OCI-LY1 (cell line): ENCODE results near the gene APOBEC2.

Experiments used
- H2AFZ ChIP-seq: fragments of 200-600 bp; sonication (generic), shearing (Covaris generic); 2 replicates; pipeline ENCODE4 v1.6.0; 2014; ENCODE audit warnings: antibody characterized with exemption, mild to moderate bottlenecking, low read length
- H3F3A ChIP-seq: fragments of 200-600 bp; sonication (generic), shearing (Covaris generic); 2 replicates; pipeline ENCODE4 v1.6.0; 2014; ENCODE audit warnings: mild to moderate bottlenecking, antibody characterized with exemption, low read length, moderate library complexity; ENCODE audit not compliant: insufficient read depth
- H3K27ac ChIP-seq: fragments of 200-600 bp; sonication (generic); 2 replicates; pipeline ENCODE4 v1.5.1; 2014; ENCODE audit warnings: low read length, mixed run types, mild to moderate bottlenecking, low read depth; ENCODE audit not compliant: poor library complexity, severe bottlenecking
- H3K27me3 ChIP-seq: fragments of 200-600 bp; sonication (generic); 2 replicates; pipeline ENCODE4 v1.6.0; 2014; ENCODE audit warnings: antibody characterized with exemption, mild to moderate bottlenecking, low read length, moderate library complexity; ENCODE audit not compliant: insufficient read depth
- H3K36me3 ChIP-seq: fragments of 200-600 bp; sonication (generic); 2 replicates; pipeline ENCODE4 v1.6.1; 2014; ENCODE audit warnings: mild to moderate bottlenecking, antibody characterized with exemption, low read length, moderate library complexity, mixed read lengths; ENCODE audit not compliant: insufficient read depth
- H3K4me1 ChIP-seq: fragments of 200-600 bp; sonication (generic); 2 replicates; pipeline ENCODE4 v1.5.1; 2014; ENCODE audit warnings: mild to moderate bottlenecking, low read length, moderate library complexity; ENCODE audit not compliant: insufficient read depth, severe bottlenecking
- H3K4me2 ChIP-seq: fragments of 200-600 bp; sonication (generic), shearing (Covaris generic); 2 replicates; pipeline ENCODE4 v1.6.1; 2014; ENCODE audit warnings: low read length
- H3K4me3 ChIP-seq: fragments of 200-600 bp; sonication (generic); 2 replicates; pipeline ENCODE4 v1.5.1; 2014; ENCODE audit warnings: low read length, low read depth, mild to moderate bottlenecking, mixed read lengths; ENCODE audit not compliant: poor library complexity, severe bottlenecking
- H3K79me2 ChIP-seq: fragments of 200-600 bp; shearing (Covaris generic); 2 replicates; pipeline ENCODE4 v1.6.1; 2016; ENCODE audit warnings: mixed run types, low read length, mixed read lengths; ENCODE audit not compliant: insufficient read depth
- H3K9ac ChIP-seq: fragments of 200-600 bp; sonication (generic), shearing (Covaris generic); 2 replicates; pipeline ENCODE4 v1.6.1; 2014; ENCODE audit warnings: mild to moderate bottlenecking, low read length, mixed read lengths
- H3K9me2 ChIP-seq: fragments of 200-600 bp; sonication (generic), shearing (Covaris generic); 2 replicates; pipeline ENCODE4 v1.6.1; 2014; ENCODE audit warnings: low read depth, mild to moderate bottlenecking, low read length, mixed read lengths
- H3K9me3 ChIP-seq: fragments of 200-600 bp; shearing (Covaris generic); 2 replicates; pipeline ENCODE4 v1.6.1; 2014; ENCODE audit warnings: low read length, mixed read lengths
- H4K20me1 ChIP-seq: fragments of 200-600 bp; sonication (generic), shearing (Covaris generic); 2 replicates; pipeline ENCODE4 v1.6.0; 2016; ENCODE audit warnings: mild to moderate bottlenecking, low read length; ENCODE audit not compliant: insufficient read depth
- CTCF ChIP-seq: fragments of 200-600 bp; sonication (generic), shearing (Covaris generic); IDR thresholded peaks from 2 replicates; pipeline ENCODE4 v1.5.1; 2017; ENCODE audit warnings: mild to moderate bottlenecking, antibody characterized with exemption, low read length, moderate library complexity, mixed read lengths
- EZH2 ChIP-seq: fragments of 200-600 bp; sonication (generic), shearing (Covaris generic); IDR thresholded peaks from 2 replicates; pipeline ENCODE4 v1.8.0; 2017; ENCODE audit warnings: borderline replicate concordance, mixed run types, mild to moderate bottlenecking, antibody characterized with exemption, low read length, moderate library complexity, mixed read lengths

Gene APOBEC2

DNA sequence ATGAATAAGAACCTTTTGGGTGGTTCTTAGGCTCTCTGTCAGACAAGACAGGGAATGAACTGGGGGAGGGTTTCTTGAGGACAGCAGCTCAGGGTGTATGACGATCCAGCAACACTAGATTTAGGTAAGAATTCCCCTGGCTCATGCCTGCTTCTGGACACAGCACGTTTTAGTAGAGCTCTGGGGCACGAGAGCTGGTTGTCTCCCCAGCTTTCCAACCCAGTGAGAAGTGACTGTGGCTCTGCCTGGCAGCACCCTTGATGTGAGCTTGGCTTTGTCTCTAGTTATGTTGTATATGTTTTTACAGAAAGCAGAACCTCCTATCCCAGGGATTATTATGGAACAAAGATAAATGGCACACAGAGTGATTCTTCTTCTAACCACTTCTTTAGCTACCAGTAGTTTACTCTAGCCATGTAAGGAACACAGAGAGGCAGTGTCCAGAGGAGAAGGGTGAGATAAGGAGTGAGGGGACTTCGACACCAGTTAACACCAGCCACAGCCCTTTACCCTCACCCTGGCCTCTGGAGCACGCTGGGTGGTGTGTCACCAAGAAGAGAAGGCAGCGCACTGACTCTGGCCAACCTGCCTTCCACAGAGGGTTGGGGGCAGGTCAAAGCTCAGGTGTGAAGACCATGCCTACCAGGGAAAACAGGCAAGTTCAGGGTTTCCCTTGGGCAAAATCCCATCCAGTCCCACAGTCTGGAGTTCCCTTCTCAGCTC is 3.9 kb downstream of the APOBEC2 start:
- no peaks in the 10 kb centered on the region for H3K9me3 ChIP-seq
- no peak overlapping the region for H2AFZ ChIP-seq
- no peak for TF ChIP-seq EZH2
- no peak for TF ChIP-seq CTCF
- H3K9ac ChIP-seq, result no peak overlapping the region
- peaks cover 20% of the 10 kb centered on the region for H3K4me1 ChIP-seq
- no peak overlapping the region for H3K4me3 ChIP-seq
- no peaks in the 10 kb centered on the region for H3F3A ChIP-seq
- no peaks in the 10 kb centered on the region for H4K20me1 ChIP-seq
- no peak overlapping the region for H3K4me2 ChIP-seq
- no peaks in the 10 kb centered on the region for H3K79me2 ChIP-seq
- peaks cover 5% of the 10 kb centered on the region; the same call in 1 of the 2 replicates for H3K36me3 ChIP-seq
- H3K27me3 ChIP-seq, result no peaks in the 10 kb centered on the region
- H3K9me2 ChIP-seq, result no peaks in the 10 kb centered on the region
- no peak overlapping the region for H3K27ac ChIP-seq

GRCh38 chr6:41058783-41059181 is 5.8 kb downstream of the APOBEC2 start:
- Histone ChIP-seq H3K4me3 (no peak overlapping the region), H3K4me2 (no peak overlapping the region), H3K9me2 (no peaks in the 10 kb centered on the region), H3K27ac (no peak overlapping the region), H3F3A (no peaks in the 10 kb centered on the region), H3K9me3 (no peaks in the 10 kb centered on the region), H4K20me1 (no peaks in the 10 kb centered on the region), H3K27me3 (no peaks in the 10 kb centered on the region), H3K79me2 (no peaks in the 10 kb centered on the region), H3K9ac (no peak overlapping the region), H3K36me3 (peaks cover 8% of the 10 kb centered on the region; the same call in 1 of the 2 replicates), H3K4me1 (peaks cover 8% of the 10 kb centered on the region), H2AFZ (no peak overlapping the region)
- TF ChIP-seq CTCF (no peak), EZH2 (no peak)

- peaks cover 8% of the 10 kb centered on the region for H3K4me1 ChIP-seq
- no peak overlapping the region for H3K4me2 ChIP-seq
- no peaks in the 10 kb centered on the region for H3K79me2 ChIP-seq
Observed at GRCh38 chr6:41059556-41059955, 6.6 kb downstream of the APOBEC2 start.

More at GRCh38 chr6:41059556-41059955, 6.6 kb downstream of the APOBEC2 start:
- Histone ChIP-seq H3K27me3 (no peaks in the 10 kb centered on the region), H3K9me2 (no peaks in the 10 kb centered on the region), H4K20me1 (no peaks in the 10 kb centered on the region), H3K27ac (no peak overlapping the region), H3K9me3 (no peaks in the 10 kb centered on the region), H3F3A (no peaks in the 10 kb centered on the region), H3K36me3 (peaks cover 16% of the 10 kb centered on the region), H3K4me3 (no peak overlapping the region), H3K9ac (no peak overlapping the region), H2AFZ (no peak overlapping the region)
- TF ChIP-seq EZH2, result no peak
- no peak for TF ChIP-seq CTCF
